GM19468 (cell line): ENCODE measurements around the gene PTPRN.
"Not testable (repeated sequence)": the region's sequence is repeated elsewhere in the genome, so short reads cannot be mapped to it uniquely, and the experiment has no call there.

ENCODE experiments used
- ATAC-seq: cut with Tn5 transposase; IDR thresholded peaks from one replicate; pipeline ENCODE4 v1.9.1; 2021; ENCODE audit warnings: mild to moderate bottlenecking, moderate library complexity, moderate number of reproducible peaks; ENCODE audit not compliant: unreplicated experiment; ENCODE audit errors: extremely low read depth

PTPRN gene

GRCh38 chr2:219309278-219309677 lies at the start of gene PTPRN:
TSS of gene PTPRN (minus strand) at chr2:219309401. CDS start at chr2:219309332, 69 bp downstream.
- ATAC-seq, result no peak

DNA sequence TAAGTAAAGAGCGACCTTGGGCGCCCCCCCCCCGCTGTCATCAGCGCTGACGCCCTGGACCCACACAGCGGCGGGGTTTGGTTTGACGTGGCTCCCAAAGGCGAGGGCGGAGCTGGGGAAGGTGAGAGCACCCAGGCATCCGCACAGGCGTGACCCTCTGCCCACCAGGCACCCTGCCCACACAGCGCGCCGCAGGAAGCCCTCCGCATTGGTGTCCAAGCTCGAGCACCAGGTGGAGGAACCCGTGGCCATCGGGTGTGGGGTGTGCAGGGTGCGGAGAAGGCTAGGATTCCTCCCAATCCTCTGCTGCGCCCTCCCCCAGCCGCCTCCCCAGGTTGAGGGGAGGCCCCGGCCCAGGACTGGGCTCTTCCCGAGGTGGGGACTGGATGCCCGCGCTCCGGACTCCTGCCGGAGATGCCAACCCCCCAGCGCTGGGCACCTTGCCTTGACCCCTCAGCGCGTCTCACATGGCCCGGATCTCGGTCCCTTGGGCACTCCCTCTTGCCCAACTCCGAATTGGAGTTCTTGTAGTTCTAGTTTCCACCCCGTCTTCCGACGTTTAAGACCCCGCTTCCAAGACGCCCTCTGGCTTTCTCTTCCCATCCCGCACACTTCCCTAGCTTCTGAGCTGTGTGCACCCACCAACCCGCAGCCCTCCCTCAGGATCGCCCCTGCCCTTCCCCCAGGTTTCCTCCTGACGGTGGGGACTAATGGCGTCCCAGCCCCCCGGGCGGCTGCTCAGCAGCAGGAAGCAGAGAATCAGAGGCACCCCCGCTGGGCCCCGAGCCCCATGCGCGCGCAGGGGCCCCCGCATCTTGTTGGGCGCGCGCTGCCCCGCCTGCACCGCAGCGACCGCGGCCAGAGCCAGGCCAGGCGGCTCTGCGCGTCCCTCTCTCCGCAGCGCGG lies 49.2 kb upstream of the PTPRN start:
- ATAC-seq, result no peak

DNA sequence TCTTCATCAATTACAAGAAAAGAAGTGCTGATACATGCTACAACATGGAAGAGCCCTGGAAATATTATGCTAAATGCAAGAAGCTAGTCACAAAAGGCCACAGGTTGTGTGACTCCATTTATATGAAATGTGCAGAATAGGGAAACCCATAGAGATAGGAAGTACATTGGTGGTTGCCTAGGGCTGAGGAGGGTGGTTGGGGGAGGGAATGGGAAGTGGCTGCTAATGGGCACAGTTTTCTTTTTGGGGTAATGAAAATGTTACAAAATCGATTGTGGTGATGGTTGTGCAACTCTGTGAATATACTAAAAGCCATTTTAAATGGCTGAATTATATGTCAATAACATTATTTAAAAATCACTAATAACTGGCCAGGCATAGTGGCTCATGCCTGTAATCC lies 47.6 kb upstream of the PTPRN start:
- no peak for ATAC-seq

- no peak for ATAC-seq
Measured at GRCh38 chr2:219354582-219354981, 45.4 kb upstream of the PTPRN start.

- no peak for ATAC-seq
Measured at GRCh38 chr2:219353129-219353528, 43.9 kb upstream of the PTPRN start.

- ATAC-seq, result no peak
Measured at GRCh38 chr2:219352448-219353023, 43.3 kb upstream of the PTPRN start.

DNA sequence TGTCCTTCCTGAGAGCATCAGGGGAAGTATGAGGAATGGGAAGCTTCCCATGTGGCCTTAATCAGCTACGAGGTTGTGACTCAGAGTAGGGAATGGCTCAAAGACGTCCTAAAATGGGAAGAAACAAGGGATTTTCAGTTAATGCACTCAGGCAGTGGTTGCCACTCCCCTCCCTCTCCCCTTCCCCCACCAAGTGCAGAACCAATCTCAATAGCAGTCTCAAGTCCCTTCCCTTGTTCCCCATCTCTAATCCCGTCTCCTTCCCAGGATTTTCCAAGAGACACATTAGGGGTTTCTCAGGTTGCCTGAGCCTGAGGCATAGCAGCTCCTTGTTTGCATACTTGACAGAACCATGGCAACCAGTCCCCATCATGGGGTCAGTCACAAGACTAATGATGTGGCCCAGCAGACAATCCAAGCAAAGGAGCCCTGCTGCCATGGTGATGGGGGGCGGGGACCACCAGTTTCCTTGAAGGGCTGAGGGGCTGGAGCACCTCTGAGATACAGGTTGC lies 41.6 kb upstream of the PTPRN start:
- ATAC-seq, result no peak

DNA sequence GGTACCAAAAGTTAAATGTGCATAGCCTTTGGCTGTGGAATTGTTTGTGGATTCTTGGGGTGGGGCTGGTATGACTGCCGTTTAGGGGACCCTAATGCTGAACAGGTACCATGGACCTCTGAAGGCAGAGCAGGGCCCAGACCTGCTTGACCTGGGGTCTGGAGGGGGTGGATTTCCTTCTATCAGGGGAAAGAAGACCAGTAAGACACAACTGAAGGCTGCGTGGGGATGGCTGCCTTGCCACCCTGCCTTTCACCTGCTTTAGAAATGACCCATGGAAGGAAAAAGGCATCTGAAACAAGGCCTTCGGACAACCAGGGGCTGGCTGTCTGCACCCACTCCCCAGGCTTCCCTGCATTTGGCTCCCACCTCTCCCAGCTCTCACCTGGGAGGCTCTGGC lies 41.0 kb upstream of the PTPRN start:
- no peak for ATAC-seq

- ATAC-seq, result no peak
Measured at GRCh38 chr2:219344751-219345430, 35.7 kb upstream of the PTPRN start.

DNA sequence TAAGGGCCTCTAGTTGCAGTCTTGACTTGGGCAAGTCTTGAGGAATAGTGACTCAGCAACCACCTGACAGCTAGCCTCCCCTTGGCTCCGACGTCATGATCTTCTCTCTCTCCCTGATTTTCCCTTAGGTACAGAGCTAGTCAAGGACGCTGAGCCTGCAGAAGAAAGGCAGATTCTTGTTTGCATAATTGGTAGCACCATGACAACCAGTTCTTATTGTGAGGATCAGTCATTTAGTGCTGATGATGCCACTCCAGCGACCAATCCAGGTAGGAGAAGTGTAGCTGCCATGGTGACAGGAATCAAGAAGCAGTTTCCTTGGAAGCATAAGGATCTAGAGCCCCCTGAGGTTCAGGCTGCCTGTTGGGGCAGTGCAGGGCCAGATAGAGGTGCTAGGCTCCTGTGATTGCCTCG lies 26.2 kb upstream of the PTPRN start:
- ATAC-seq, result no peak

DNA sequence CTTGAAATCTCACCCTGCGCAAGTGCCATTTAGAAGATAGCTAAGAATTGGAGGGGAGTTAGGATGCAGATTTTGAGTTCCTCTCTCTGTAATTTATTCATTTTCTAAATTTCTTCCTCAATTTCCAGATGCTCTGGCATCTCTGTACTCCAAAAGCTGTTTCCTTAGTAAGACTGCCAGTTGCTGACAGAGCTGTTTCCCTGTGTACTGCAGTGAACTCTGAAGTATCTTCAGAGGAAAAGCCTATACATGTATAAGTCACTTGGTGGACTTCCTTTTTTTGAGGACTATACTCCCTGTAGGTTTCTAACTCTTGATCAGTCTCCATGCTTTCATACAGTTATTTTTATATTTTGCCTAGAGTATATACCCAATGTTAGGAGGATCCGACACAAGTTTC lies 24.9 kb upstream of the PTPRN start:
- ATAC-seq, result no peak

DNA sequence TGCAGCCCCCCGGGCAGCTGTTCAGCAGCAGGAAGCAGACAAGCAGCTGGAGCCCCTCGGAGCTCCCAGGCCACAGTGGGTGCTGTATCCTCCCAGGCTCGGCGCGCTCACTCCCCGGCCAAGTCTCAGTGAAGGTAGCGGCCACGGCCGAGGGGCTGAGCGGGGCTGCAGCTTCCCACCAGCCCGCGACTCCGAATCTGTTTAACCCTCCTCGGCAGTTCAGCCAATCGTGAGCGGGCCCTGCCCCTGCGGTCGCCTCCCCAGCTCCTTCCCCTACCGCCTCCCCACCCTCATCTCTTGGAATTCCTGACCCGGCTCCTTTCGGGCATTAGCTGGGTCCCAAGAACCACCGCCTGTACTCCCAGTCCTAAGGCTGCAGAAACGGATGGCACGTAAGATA lies 23.3 kb upstream of the PTPRN start, which contains the start of gene RESP18:
Gene RESP18, minus strand, starts transcription at position 203 of the 400 bp plus-strand sequence.
- ATAC-seq, result no peak

GRCh38 chr2:219331560-219332213 lies 22.5 kb upstream of the PTPRN start:
- ATAC-seq, result no peak

- no peak for ATAC-seq
Measured at GRCh38 chr2:219327719-219328118, 18.5 kb upstream of the PTPRN start.

DNA sequence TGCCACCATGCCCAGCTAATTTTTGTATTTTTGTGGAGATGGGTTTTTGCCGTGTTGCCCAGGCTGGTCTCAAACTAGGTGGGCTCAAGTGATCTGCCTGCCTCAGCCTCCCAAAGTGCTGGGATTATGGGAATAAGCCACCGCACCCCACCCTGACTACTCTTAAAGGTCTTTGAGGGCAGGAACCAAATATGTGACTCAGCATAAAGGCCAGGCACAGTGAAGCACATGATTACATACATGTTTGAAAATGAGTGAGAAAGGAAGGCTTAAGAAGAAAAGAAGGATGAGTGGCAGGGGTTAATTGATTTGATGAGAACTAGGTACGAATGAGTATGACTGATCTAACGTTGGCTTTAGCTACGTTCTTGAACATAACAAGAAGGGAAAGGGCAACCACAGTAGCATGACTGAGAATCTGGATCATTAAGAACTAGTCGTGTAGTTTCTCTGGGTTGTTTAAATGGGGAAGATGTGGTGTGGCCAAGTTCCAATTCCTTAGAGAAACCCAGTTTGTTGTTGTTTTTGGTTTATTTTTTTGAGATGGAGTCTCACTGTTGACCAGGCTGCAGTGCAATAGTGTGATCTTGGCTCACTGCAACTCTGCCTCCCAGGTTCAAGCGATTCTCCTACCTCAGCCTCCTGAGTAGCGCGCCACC lies 16.6 kb upstream of the PTPRN start:
- ATAC-seq, result no peak

- ATAC-seq, result no peak
Measured at GRCh38 chr2:219325136-219325535, 15.9 kb upstream of the PTPRN start.

GRCh38 chr2:219323434-219323833 lies 14.2 kb upstream of the PTPRN start:
- no peak for ATAC-seq

GRCh38 chr2:219314804-219315468 lies 5.7 kb upstream of the PTPRN start:
- no peak for ATAC-seq

GRCh38 chr2:219312683-219313263 lies 3.6 kb upstream of the PTPRN start:
- ATAC-seq, result not testable (repeated sequence)
